ENCODE results near the gene FHIP1B.

The FHIP1B gene

GRCh38 chr11:6224421-6224820, 10.0 kb downstream of the FHIP1B start:
- Mint-ChIP-seq H3K4me1 (peaks cover 41% of the 10 kb centered on the region), H3K4me3 (no peak overlapping the region), H3K27me3 (no peaks in the 10 kb centered on the region), H3K9me3 (no peaks in the 10 kb centered on the region), H3K27ac (no peak overlapping the region), H3K36me3 (peaks cover 70% of the 10 kb centered on the region)
- ATAC-seq: no peak

- no peaks in the 10 kb centered on the region for H3K27me3 Mint-ChIP-seq
- peaks cover 71% of the 10 kb centered on the region for H3K36me3 Mint-ChIP-seq
- peaks cover 39% of the 10 kb centered on the region for H3K4me1 Mint-ChIP-seq
- ATAC-seq: no peak
- H3K4me3 Mint-ChIP-seq: no peak overlapping the region
- H3K9me3 Mint-ChIP-seq: no peaks in the 10 kb centered on the region
- H3K27ac Mint-ChIP-seq: no peak overlapping the region
Measured at GRCh38 chr11:6223854-6224253, 10.6 kb downstream of the FHIP1B start.

GRCh38 chr11:6219359-6219758, 15.1 kb downstream of the FHIP1B start:
- Mint-ChIP-seq H3K4me3 (no peak overlapping the region), H3K4me1 (peaks cover 5% of the 10 kb centered on the region), H3K9me3 (no peaks in the 10 kb centered on the region), H3K27ac (no peak overlapping the region), H3K27me3 (no peaks in the 10 kb centered on the region), H3K36me3 (peaks cover 75% of the 10 kb centered on the region)
- no peak for ATAC-seq

- H3K27me3 Mint-ChIP-seq: no peaks in the 10 kb centered on the region
- peaks cover 62% of the 10 kb centered on the region for H3K36me3 Mint-ChIP-seq
- no peak for ATAC-seq
- peaks cover 5% of the 10 kb centered on the region for H3K4me1 Mint-ChIP-seq
- no peak overlapping the region for H3K27ac Mint-ChIP-seq
- no peak overlapping the region for H3K4me3 Mint-ChIP-seq
- no peaks in the 10 kb centered on the region for H3K9me3 Mint-ChIP-seq
Measured at GRCh38 chr11:6217722-6218121, 16.7 kb downstream of the FHIP1B start.

GRCh38 chr11:6216501-6216900, 17.9 kb downstream of the FHIP1B start:
- H3K4me1 Mint-ChIP-seq: peaks cover 1% of the 10 kb centered on the region
- no peak overlapping the region for H3K27ac Mint-ChIP-seq
- no peak for ATAC-seq
- no peak overlapping the region for H3K4me3 Mint-ChIP-seq
- H3K9me3 Mint-ChIP-seq: no peaks in the 10 kb centered on the region
- peaks cover 50% of the 10 kb centered on the region for H3K36me3 Mint-ChIP-seq
- H3K27me3 Mint-ChIP-seq: no peaks in the 10 kb centered on the region

- no peak overlapping the region for H3K27ac Mint-ChIP-seq
- no peaks in the 10 kb centered on the region for H3K27me3 Mint-ChIP-seq
- H3K4me3 Mint-ChIP-seq: no peak overlapping the region
- H3K36me3 Mint-ChIP-seq: peaks cover 45% of the 10 kb centered on the region
- no peaks in the 10 kb centered on the region for H3K9me3 Mint-ChIP-seq
- H3K4me1 Mint-ChIP-seq: no peaks in the 10 kb centered on the region
- no peak for ATAC-seq
Measured at GRCh38 chr11:6214530-6214929, 19.9 kb downstream of the FHIP1B start.

- Mint-ChIP-seq H3K4me3 (no peak overlapping the region), H3K27me3 (no peaks in the 10 kb centered on the region), H3K36me3 (peaks cover 27% of the 10 kb centered on the region), H3K27ac (no peak overlapping the region), H3K4me1 (no peaks in the 10 kb centered on the region), H3K9me3 (no peaks in the 10 kb centered on the region)
- no peak for ATAC-seq
Measured at GRCh38 chr11:6210274-6210955, 24.0 kb downstream of the FHIP1B start.

- Mint-ChIP-seq H3K27me3 (no peaks in the 10 kb centered on the region), H3K4me1 (no peaks in the 10 kb centered on the region), H3K9me3 (no peaks in the 10 kb centered on the region), H3K4me3 (no peak overlapping the region), H3K27ac (no peak overlapping the region), H3K36me3 (peaks cover 28% of the 10 kb centered on the region)
- ATAC-seq: no peak
Measured at GRCh38 chr11:6209801-6210200, 24.6 kb downstream of the FHIP1B start.

- Mint-ChIP-seq H3K4me3 (no peak overlapping the region), H3K27me3 (no peaks in the 10 kb centered on the region), H3K9me3 (no peaks in the 10 kb centered on the region), H3K4me1 (peaks cover 15% of the 10 kb centered on the region), H3K36me3 (peaks cover 39% of the 10 kb centered on the region), H3K27ac (no peak overlapping the region)
- ATAC-seq: no peak
Measured at GRCh38 chr11:6206456-6207180, 27.8 kb downstream of the FHIP1B start.

GRCh38 chr11:6205366-6205765, 29.1 kb downstream of the FHIP1B start, which contains the start of gene C11orf42:
Gene C11orf42, plus strand, starts transcription at chr11:6205557. Its CDS starts 59 bp downstream, at chr11:6205616.
- H3K4me3 Mint-ChIP-seq: no peak within 1 kb of the TSS
- ATAC-seq: no peak
- H3K9me3 Mint-ChIP-seq: no peaks in the 10 kb centered on the region
- H3K27me3 Mint-ChIP-seq: no peaks in the 10 kb centered on the region
- H3K27ac Mint-ChIP-seq: no peak within 1 kb of the TSS
- peaks cover 15% of the 10 kb centered on the region for H3K4me1 Mint-ChIP-seq
- peaks cover 34% of the 10 kb centered on the region for H3K36me3 Mint-ChIP-seq

- Mint-ChIP-seq H3K36me3 (peaks cover 31% of the 10 kb centered on the region), H3K4me3 (no peak overlapping the region), H3K27me3 (no peaks in the 10 kb centered on the region), H3K4me1 (peaks cover 15% of the 10 kb centered on the region), H3K27ac (no peak overlapping the region), H3K9me3 (no peaks in the 10 kb centered on the region)
- no peak for ATAC-seq
Measured at GRCh38 chr11:6204706-6205105, 29.7 kb downstream of the FHIP1B start.

GRCh38 chr11:6203327-6203726, 31.1 kb downstream of the FHIP1B start:
- Mint-ChIP-seq H3K27me3 (no peaks in the 10 kb centered on the region), H3K4me3 (no peak overlapping the region), H3K9me3 (no peaks in the 10 kb centered on the region), H3K4me1 (peaks cover 15% of the 10 kb centered on the region), H3K36me3 (peaks cover 21% of the 10 kb centered on the region), H3K27ac (no peak overlapping the region)
- ATAC-seq: no peak

GRCh38 chr11:6202041-6202440, 32.4 kb downstream of the FHIP1B start:
- H3K4me1 Mint-ChIP-seq: peaks cover 15% of the 10 kb centered on the region
- no peaks in the 10 kb centered on the region for H3K9me3 Mint-ChIP-seq
- no peak for ATAC-seq
- H3K36me3 Mint-ChIP-seq: peaks cover 21% of the 10 kb centered on the region
- no peaks in the 10 kb centered on the region for H3K27me3 Mint-ChIP-seq
- no peak overlapping the region for H3K4me3 Mint-ChIP-seq
- H3K27ac Mint-ChIP-seq: no peak overlapping the region

GRCh38 chr11:6201481-6201880, 33.0 kb downstream of the FHIP1B start:
- no peak overlapping the region for H3K27ac Mint-ChIP-seq
- peaks cover 15% of the 10 kb centered on the region for H3K4me1 Mint-ChIP-seq
- H3K36me3 Mint-ChIP-seq: peaks cover 21% of the 10 kb centered on the region
- no peaks in the 10 kb centered on the region for H3K27me3 Mint-ChIP-seq
- H3K9me3 Mint-ChIP-seq: no peaks in the 10 kb centered on the region
- no peak overlapping the region for H3K4me3 Mint-ChIP-seq
- ATAC-seq: no peak

- no peak for ATAC-seq
- Mint-ChIP-seq H3K4me1 (peaks cover 15% of the 10 kb centered on the region), H3K27ac (no peak overlapping the region), H3K9me3 (no peaks in the 10 kb centered on the region), H3K36me3 (peaks cover 21% of the 10 kb centered on the region), H3K27me3 (no peaks in the 10 kb centered on the region), H3K4me3 (no peak overlapping the region)
Measured at GRCh38 chr11:6200975-6201374, 33.5 kb downstream of the FHIP1B start.

- no peak for ATAC-seq
- Mint-ChIP-seq H3K36me3 (peaks cover 11% of the 10 kb centered on the region), H3K4me3 (no peak within 1 kb of the TSS), H3K27me3 (no peaks in the 10 kb centered on the region), H3K4me1 (peaks cover 13% of the 10 kb centered on the region), H3K27ac (no peak within 1 kb of the TSS), H3K9me3 (no peaks in the 10 kb centered on the region)
Measured at GRCh38 chr11:6199174-6199810, 35.1 kb downstream of the FHIP1B start, which contains the start of gene OR52W1. Gene OR52W1, plus strand, starts transcription at chr11:6199224. Its CDS starts 0 bp downstream, at chr11:6199224.

Measured in stimulated activated memory B cell treated with anti-CD40 and anti-IgM and Interleukin-4, amounts not matched to agents 10 μg/mL and 1 μg/mL and 100 μg/mL, for 72 hours (primary cell).